ENCODE results near the gene KRT35. TPM values are rescaled to one million over a fixed set of nuclear protein-coding genes. Genes with fewer than 3 reads are reported as not detected.

KRT35 gene
- polyA plus RNA-seq, 12 donors = 0.11 TPM; not detected in 11

DNA sequence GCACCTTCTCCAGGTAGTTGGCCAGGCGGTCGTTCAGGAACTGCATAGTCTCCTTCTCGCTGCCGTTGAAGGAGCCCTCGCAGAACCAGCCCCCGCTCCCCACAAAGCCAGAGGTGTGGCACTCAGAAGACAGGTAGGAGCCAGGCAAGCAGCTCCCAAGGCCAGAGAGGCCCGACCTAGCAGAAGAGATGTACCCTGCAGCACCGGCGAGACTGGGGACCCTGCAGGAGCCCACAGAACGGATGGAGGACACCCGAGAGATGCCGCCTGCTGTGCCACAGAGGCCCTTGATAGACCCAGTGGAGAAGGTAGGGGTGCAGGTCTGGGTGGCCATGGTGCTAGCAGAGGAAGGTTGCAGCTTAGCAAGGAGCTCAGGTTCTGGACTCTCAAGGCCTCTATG is 8.6 kb upstream of the KRT35 start, which contains the start of gene KRT36:
Gene KRT36 (minus strand): TSS at position 380 of the 400 bp plus-strand sequence. CDS start 46 bp downstream, at position 334.
- no peak for DNase-seq

GRCh38 chr17:41486809-41487530 is 6.0 kb upstream of the KRT35 start:
- no peak for DNase-seq

DNA sequence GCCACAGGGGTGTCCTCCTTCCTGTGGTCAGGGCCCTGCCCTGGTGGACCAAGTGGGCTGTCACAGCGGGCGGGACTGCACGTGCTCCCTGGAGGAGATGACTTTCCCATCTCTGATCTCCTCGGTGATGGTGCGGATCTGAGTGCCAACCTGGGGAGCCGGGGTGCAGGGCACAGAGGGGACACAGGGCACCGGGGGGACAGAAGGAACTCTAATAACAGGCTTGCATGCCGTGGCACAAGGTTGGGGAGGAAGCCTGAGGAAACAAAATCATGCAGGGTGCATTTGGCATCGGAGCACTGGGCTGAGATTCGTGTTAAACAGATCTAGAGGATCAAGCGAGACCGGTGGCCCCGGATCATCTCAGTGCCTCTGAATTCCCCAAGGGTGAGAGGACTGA is 5.4 kb upstream of the KRT35 start:
- DNase-seq = no peak

DNA sequence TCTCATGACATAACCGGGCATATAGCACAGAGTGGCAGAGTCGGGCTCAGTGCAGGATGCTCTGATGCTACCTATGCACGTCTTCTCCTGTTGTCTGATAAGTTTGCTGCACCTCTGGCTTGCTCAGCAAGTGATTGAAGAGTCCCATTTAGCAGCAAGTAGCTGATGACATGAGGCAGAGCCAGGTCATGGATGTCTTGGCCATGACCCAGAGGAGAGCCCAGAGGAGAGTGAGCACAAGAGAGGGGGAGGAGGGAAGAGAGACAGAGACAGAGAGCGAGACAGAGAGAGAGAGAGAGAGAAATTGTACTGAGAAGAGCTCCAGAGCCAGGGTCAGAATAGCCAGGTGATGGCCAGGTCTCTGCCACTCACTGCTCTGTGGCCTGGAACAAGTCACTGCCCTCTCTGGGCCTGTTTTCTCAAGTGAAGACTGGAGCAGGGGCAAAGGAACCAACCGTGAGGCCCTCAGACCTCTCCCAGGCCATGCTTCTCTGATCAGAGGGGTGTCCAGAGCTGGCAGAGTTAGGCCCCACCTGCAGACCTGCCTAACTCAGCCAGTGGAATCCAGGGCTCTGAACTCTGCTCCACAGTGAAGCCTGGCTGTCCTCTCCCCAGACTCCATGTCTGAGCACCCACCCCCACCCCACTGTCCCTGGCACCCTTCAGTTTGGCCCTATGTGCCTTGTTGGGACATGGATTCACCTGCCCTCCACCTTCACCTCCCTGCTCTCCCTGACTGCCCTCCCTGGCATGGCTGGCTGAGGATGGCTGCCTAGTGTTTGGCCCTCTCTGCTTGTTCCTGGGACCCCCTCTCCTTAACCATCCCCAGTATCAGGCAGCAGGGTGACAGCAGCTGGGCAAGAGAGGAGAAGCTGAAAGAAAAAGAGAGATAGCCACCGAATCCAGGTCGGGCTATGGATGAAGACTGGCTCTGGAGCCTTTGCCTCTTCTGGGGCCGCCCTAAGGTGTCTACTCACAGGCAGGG is 4.3 kb upstream of the KRT35 start:
- no peak for DNase-seq

GRCh38 chr17:41483991-41484826 is 3.3 kb upstream of the KRT35 start:
- DNase-seq = no peak

DNA sequence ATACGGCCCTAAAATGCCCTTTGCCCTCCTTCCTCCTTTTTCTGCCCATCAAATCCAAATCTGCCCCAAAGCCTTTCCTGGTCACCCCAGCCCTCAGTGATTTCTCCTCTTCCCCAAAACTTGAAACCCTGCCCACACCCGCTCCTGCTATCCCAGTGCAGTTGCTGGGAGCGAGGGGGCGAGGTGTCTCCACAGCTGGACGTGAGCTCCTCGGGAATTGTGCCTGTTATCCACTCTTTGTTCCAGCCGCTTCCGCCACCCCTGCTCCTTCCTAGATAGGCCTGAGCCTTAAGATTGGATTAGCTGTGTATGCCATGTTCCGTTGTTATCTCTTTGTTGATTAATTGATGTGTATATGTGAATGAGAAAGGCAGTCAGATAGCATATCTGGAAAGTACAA is 2.6 kb upstream of the KRT35 start:
- DNase-seq = no peak

- DNase-seq = no peak
Observed at GRCh38 chr17:41480581-41480980, 370 bp downstream of the KRT35 start.

DNA sequence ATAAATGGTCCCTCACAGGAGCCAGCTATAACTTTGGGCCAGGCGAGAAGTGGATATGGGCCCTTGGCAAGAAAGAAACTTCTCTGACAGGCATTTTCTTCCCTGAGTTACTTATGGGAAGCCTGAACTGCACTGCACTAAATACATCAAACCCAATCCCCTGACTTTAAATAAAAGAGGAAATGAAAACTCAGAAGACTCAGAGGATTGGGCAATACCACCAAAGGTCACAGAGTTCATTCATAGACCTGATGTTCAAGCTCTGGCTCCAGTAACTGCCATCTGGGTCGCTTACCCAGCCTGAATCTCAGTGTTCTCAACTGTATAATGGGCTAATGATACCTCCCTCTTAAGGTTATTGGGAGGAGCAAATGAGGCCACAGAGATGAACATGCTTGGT is 815 bp downstream of the KRT35 start:
- no peak for DNase-seq

GRCh38 chr17:41478237-41478636 is 2.7 kb downstream of the KRT35 start:
- no peak for DNase-seq

GRCh38 chr17:41476866-41477815 is 3.8 kb downstream of the KRT35 start:
- DNase-seq = no peak

DNA sequence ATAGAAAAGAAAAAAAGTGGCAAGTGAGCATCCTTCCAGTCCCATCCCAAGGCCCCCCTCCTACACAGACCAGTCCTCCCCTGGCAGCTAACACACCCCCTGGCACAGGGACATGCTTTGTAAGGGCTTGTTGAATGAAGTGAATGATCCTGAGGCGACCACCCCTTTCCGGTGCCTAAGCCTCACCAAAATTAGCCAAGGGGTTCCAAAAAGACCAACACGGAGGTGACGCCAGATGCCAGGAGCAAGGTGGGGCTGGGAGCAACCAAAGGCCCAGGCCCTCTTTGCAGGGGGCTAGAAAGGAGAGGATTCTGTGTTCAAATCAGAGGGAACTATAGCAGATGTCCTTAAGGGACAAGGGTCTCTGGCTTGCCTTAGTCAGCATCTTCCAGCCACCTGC is 5.5 kb downstream of the KRT35 start:
- no peak for DNase-seq

DNA sequence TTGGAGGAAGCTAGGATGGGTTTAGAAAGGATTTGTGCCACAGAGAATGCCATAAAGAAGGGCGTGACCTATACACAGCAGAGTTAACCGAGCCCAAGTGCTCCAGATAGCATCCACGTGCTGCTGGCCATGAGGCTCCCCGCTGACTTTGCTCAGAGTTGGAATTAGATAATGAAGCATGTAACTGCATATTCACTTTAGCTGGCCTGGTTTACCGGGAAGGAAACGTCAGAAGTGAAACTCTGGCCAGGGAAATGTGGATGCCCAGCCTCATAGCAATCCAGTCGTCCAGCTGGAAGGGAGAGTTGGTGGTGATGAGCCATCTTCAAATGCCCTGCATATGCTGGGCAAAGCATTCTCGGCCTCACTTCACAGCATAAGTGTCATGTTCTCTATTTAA is 6.1 kb downstream of the KRT35 start:
- no peak for DNase-seq

DNA sequence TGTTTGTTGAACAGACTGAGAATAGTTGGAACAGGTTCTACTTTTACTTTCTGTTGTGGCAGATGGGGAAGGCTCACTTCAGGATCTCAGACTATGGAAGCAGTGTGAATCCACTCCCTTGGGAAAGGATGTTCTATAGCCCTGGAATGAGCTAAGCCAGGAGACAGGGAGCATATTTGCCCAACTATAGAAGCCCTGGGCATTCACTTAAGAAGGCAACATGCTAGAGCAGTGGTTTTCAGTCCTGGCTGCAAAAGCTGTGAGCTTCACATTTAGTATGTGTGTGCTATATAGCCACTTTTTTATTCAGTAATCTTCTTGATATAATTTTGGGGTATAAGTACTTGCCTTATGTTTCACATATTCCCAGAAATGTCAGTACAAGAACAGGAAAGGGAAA is 12.6 kb downstream of the KRT35 start:
- DNase-seq = no peak

DNA sequence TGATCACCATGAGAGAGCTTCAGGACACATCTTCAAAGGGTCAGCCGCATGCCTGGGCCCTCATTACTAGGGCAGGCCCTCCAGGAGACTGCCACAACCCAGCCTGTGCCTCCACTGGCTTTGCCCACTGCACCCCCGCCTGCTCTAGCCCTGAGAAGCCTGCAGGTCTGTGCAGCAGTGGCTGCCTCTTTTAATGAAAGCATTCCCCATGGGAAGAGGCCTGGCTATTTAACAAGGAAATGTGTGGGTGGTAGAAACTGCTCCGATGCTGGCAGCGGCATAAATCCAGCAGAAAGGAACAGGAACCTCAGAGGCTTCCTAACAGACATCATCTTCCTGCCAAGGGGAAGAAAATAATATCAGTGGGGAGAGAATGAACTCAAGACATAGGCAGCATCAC is 13.4 kb downstream of the KRT35 start:
- DNase-seq = no peak

GRCh38 chr17:41466988-41467387 is 14.0 kb downstream of the KRT35 start, which contains the start of gene KRT32:
TSS of gene KRT32 (minus strand) at chr17:41467386. CDS start at chr17:41467325, 61 bp downstream.
- no peak for DNase-seq

GRCh38 chr17:41464682-41465081 is 16.3 kb downstream of the KRT35 start:
- no peak for DNase-seq

DNA sequence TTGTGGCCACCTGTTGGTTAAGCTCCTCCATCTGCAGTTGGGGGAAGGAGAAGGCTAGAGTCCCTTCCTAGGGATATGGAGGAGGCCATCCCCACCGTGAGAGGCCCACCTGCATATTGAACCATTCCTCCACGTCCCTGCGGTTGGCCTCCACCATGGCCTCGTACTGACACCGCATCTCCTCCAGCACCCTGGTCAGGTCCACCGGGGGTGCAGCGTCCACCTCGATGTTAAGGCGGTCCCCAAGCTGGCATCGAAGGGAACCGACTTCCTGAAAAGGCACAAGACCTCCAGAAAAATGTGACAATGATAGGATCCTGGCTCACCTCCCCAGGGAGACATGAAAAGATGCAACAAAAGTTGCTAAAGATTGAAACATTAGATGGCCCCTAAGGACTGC is 16.8 kb downstream of the KRT35 start:
- no peak for DNase-seq

- DNase-seq = no peak
Observed at GRCh38 chr17:41463746-41464145, 17.2 kb downstream of the KRT35 start.

- no peak for DNase-seq
Observed at GRCh38 chr17:41462705-41463104, 18.2 kb downstream of the KRT35 start.

DNA sequence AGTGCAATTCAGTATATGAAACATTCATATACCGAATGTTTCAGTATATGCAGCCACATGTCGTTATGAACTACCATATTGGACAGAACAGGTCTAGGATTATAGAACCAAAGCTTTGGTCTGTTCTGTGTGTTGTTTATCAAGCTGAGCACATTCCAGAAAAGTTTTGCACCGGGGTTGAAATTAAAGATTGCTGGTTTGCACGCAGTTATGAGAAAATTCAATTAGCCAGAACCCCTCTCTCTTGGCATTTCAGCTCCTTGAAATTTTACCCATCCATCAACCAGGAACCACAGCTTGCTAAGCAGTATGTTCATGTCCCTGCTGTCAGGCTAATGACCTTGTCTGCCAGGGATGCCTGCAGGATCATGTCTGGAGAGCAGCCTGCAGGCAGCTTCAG is 23.3 kb downstream of the KRT35 start:
- DNase-seq = no peak

DNA sequence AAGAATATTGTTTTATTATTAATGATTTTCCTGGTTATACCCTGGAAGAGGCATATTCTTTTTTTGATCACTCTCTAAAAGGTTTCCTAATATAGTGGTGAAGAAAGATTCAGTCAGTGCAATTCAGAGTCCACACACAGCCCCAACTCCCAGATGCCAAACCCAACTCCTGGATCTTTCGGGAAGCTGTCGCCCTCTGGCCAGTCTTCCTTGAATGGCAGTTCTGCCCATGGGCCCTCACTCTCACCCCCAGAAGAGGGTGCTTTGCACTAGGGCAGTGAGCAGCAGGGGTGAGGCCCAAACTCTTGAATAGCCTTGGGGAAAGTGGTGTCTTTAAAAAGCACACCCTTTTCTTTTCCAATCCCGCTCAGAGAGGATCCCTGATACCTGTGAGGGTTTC is 24.7 kb downstream of the KRT35 start:
- no peak for DNase-seq
